ENCODE results near the gene CSAG3.
"Not testable (repeated sequence)": the region's sequence is repeated elsewhere in the genome, so short reads cannot be mapped to it uniquely, and the experiment has no call there.

CSAG3 gene

GRCh38 chrX:152758918-152759317, at the start of gene CSAG3:
Gene CSAG3 (plus strand): TSS chrX:152759218.
- not testable (repeated sequence) for DNase-seq

- not testable (repeated sequence) for DNase-seq
Observed at GRCh38 chrX:152713195-152713594, 45.8 kb upstream of the CSAG3 start.

GRCh38 chrX:152713815-152714787, 44.9 kb upstream of the CSAG3 start, which contains the start of gene MAGEA2B:
Gene MAGEA2B (plus strand): TSS chrX:152714628. CDS start chrX:152717107, 2,479 bp downstream.
- DNase-seq: not testable (repeated sequence)

GRCh38 chrX:152725409-152725808, 33.6 kb upstream of the CSAG3 start:
- no peak for DNase-seq

GRCh38 chrX:152733261-152733975, 25.6 kb upstream of the CSAG3 start, which contains the start of the genes CSAG1 and MAGEA12:
Gene CSAG1 (minus strand): TSS chrX:152733721. CDS start chrX:152732460, 1,261 bp downstream.
Gene MAGEA12 (plus strand): TSS chrX:152733757. CDS start chrX:152736162, 2,405 bp downstream.
- DNase-seq: no peak

- DNase-seq: not testable (repeated sequence)
Observed at GRCh38 chrX:152734143-152734858, 24.7 kb upstream of the CSAG3 start.

GRCh38 chrX:152735101-152735500, 23.9 kb upstream of the CSAG3 start:
- DNase-seq: no peak

GRCh38 chrX:152735860-152736511, 23.0 kb upstream of the CSAG3 start:
- no peak for DNase-seq

GRCh38 chrX:152736528-152736927, 22.5 kb upstream of the CSAG3 start:
- not testable (repeated sequence) for DNase-seq

GRCh38 chrX:152738560-152738959, 20.5 kb upstream of the CSAG3 start:
- DNase-seq: no peak

- DNase-seq: not testable (repeated sequence)
Observed at GRCh38 chrX:152753686-152754650, 5.0 kb upstream of the CSAG3 start, which contains the start of gene MAGEA2. Gene MAGEA2 (minus strand): TSS chrX:152753842. CDS start chrX:152751363, 2,479 bp downstream.

GRCh38 chrX:152754871-152755270, 4.1 kb upstream of the CSAG3 start:
- DNase-seq: not testable (repeated sequence)

GRCh38 chrX:152759544-152759943, 526 bp downstream of the CSAG3 start:
- DNase-seq: not testable (repeated sequence)

GRCh38 chrX:152761582-152761981, 2.6 kb downstream of the CSAG3 start:
- DNase-seq: not testable (repeated sequence)

GRCh38 chrX:152766562-152766961, 7.5 kb downstream of the CSAG3 start:
- DNase-seq: not testable (repeated sequence)

GRCh38 chrX:152769549-152770289, 10.7 kb downstream of the CSAG3 start, which contains the start of gene MAGEA6:
Gene MAGEA6 (minus strand): TSS chrX:152769689. CDS start chrX:152767650, 2,039 bp downstream.
- not testable (repeated sequence) for DNase-seq

GRCh38 chrX:152787062-152787461, 28.0 kb downstream of the CSAG3 start:
- not testable (repeated sequence) for DNase-seq

- no peak for DNase-seq
Observed at GRCh38 chrX:152798945-152799344, 39.9 kb downstream of the CSAG3 start.

- DNase-seq: no peak
Observed at GRCh38 chrX:152806035-152806434, 47.0 kb downstream of the CSAG3 start.
